ENCODE data around the gene CTSA. TPM values are rescaled to one million over a fixed set of nuclear protein-coding genes. Genes with fewer than 3 reads are reported as not detected.

Gene CTSA
- total and polyA plus RNA-seq, 9 of the 15 experiments (the other 6 are each of a cell fraction or from before 2014, with no cell fraction given): 8.8 to 61.7 (median 28.3) TPM

GRCh38 chr20:45850926-45851325, 40.2 kb upstream of the CTSA start (continued):
- no peak for TF ChIP-seq ZNF407 (IDR thresholded peaks at IDR 0.05; ENCODE audit: low read depth)
- no peak for TF ChIP-seq DEAF1 (CRISPR knock-in tag; IDR thresholded peaks at IDR 0.05)
- no peak for TF ChIP-seq ZNF224 (CRISPR knock-in tag; IDR thresholded peaks at IDR 0.05)
- no peak for TF ChIP-seq ZNF143 (CRISPR knock-in tag; IDR thresholded peaks at IDR 0.05)
- no peak for TF ChIP-seq ZNF263 (CRISPR knock-in tag; IDR thresholded peaks at IDR 0.05; ENCODE audit: borderline replicate concordance)
- no peak for TF ChIP-seq GABPA (tag; conservative IDR thresholded peaks at IDR 0.05; ENCODE audit: low read depth)
- no peak for TF ChIP-seq ZNF76 (CRISPR knock-in tag; IDR thresholded peaks at IDR 0.05; ENCODE audit: borderline replicate concordance)
- TF ChIP-seq GABPB2 (CRISPR knock-in tag; conservative IDR thresholded peaks at IDR 0.05): no peak
- TF ChIP-seq ZNF740 (CRISPR knock-in tag; IDR thresholded peaks at IDR 0.05): no peak
- TF ChIP-seq ZNF740 (tag; IDR thresholded peaks at IDR 0.05): no peak
- TF ChIP-seq PRDM10 (IDR thresholded peaks at IDR 0.05; ENCODE audit: partially characterized antibody): no peak
- TF ChIP-seq BCOR (IDR thresholded peaks at IDR 0.05): no peak
- no peak for TF ChIP-seq HNRNPH1 (optimal IDR thresholded peaks at IDR 0.05; ENCODE audit: low read depth, low read length)
- no peak for TF ChIP-seq SRSF1 (IDR thresholded peaks at IDR 0.05; ENCODE audit: low read depth, low read length)
- no peak for TF ChIP-seq BACH1 (tag; IDR thresholded peaks at IDR 0.05)

Measured in K562 (cell line).